PFSK-1 (cell line): ENCODE data around the gene KRTAP27-1.

Experiments
- POLR2AphosphoS5 ChIP-seq: IDR thresholded peaks from 2 replicates; pipeline ENCODE4 v1.6.1; 2012; ENCODE audit warnings: low read depth, mild to moderate bottlenecking, control low read depth, low read length, moderate library complexity
- REST ChIP-seq, 2 experiments: IDR thresholded peaks; 2 replicates each; pipeline versions ENCODE4 v1.6.1 to v1.8.0; 2011 to 2012; ENCODE audit warnings: low read depth in 2 of 2, low read length in 2 of 2, control low read depth in 1 of 2, inconsistent platforms in 1 of 2, mild to moderate bottlenecking in 1 of 2, moderate library complexity in 1 of 2; ENCODE audit not compliant: insufficient read depth in 1 of 2

GRCh38 chr21:30332681-30333080, 4.8 kb downstream of the KRTAP27-1 start:
- no peak for TF ChIP-seq REST (IDR thresholded peaks at IDR 0.05; ENCODE audit: insufficient read depth in 1 of 2, low read depth in 2 of 2, low read length in 2 of 2)
- TF ChIP-seq POLR2AphosphoS5, result no peak
